Neural progenitor cell (in vitro differentiated cells): Measurements from ENCODE around the gene ADISSP. TPM values are rescaled to one million over a fixed set of nuclear protein-coding genes. Genes with fewer than 3 reads are reported as not detected.

ENCODE experiments used
- DNase-seq: peaks from one replicate; pipeline ENCODE4 v3.0.0-alpha.2; 2016; ENCODE audit warnings: low spot score
- H2AFZ ChIP-seq: fragments of 200-600 bp; sonication (generic); replicated peaks from 2 replicates; pipeline ENCODE4 v1.6.1; 2016; ENCODE audit warnings: antibody characterized with exemption
- H3F3A ChIP-seq: fragments of 200-600 bp; sonication (generic); 2 replicates; pipeline ENCODE4 v1.6.1; 2016; ENCODE audit warnings: antibody characterized with exemption, low read depth
- H3K27ac ChIP-seq: fragments of 200-600 bp; sonication (generic); 2 replicates; pipeline ENCODE4 v1.5.1; 2016; ENCODE audit warnings: mild to moderate bottlenecking
- H3K27me3 ChIP-seq: fragments of 200-600 bp; sonication (generic); 2 replicates; pipeline ENCODE4 v1.6.1; 2016; ENCODE audit warnings: mild to moderate bottlenecking, moderate library complexity
- H3K36me3 ChIP-seq: fragments of 200-600 bp; sonication (generic); 2 replicates; pipeline ENCODE4 v1.5.1; 2016
- H3K4me1 ChIP-seq: fragments of 200-600 bp; sonication (generic); 2 replicates; pipeline ENCODE4 v1.6.1; 2016; ENCODE audit warnings: mixed run types
- H3K4me2 ChIP-seq: fragments of 200-600 bp; sonication (generic); 2 replicates; pipeline ENCODE4 v1.6.1; 2016
- H3K4me3 ChIP-seq: fragments of 200-600 bp; sonication (generic); 2 replicates; pipeline ENCODE4 v1.5.1; 2016
- H3K79me2 ChIP-seq: fragments of 200-600 bp; sonication (generic); 2 replicates; pipeline ENCODE4 v1.6.1; 2016; ENCODE audit warnings: low read depth
- H3K9ac ChIP-seq: fragments of 200-600 bp; sonication (generic); 2 replicates; pipeline ENCODE4 v1.6.1; 2016
- H3K9me3 ChIP-seq: fragments of 200-600 bp; sonication (generic); 2 replicates; pipeline ENCODE4 v1.5.1; 2016; ENCODE audit warnings: low read depth
- H4K20me1 ChIP-seq: fragments of 200-600 bp; sonication (generic); 2 replicates; pipeline ENCODE4 v1.6.1; 2016; ENCODE audit warnings: low read depth
- H3K27ac Mint-ChIP-seq: 3 replicates; pipeline ENCODE4 v1.8.0; 2021; ENCODE audit warnings: mixed read lengths
- H3K27me3 Mint-ChIP-seq: 2 replicates; pipeline ENCODE4 v1.8.0; 2022; ENCODE audit warnings: low read depth, mild to moderate bottlenecking, inconsistent platforms, moderate library complexity, mixed read lengths; ENCODE audit not compliant: insufficient read depth
- H3K36me3 Mint-ChIP-seq: 3 replicates; pipeline ENCODE4 v1.8.0; 2021; ENCODE audit warnings: mixed read lengths
- H3K4me1 Mint-ChIP-seq: 3 replicates; pipeline ENCODE4 v1.8.0; 2021; ENCODE audit warnings: mixed read lengths
- H3K4me3 Mint-ChIP-seq: 3 replicates; pipeline ENCODE4 v1.8.0; 2021; ENCODE audit warnings: mild to moderate bottlenecking, moderate library complexity, mixed read lengths
- H3K9me3 Mint-ChIP-seq: 3 replicates; pipeline ENCODE4 v1.8.0; 2020; ENCODE audit warnings: mixed read lengths
- EZH2 ChIP-seq: fragments of 200-600 bp; sonication (generic); IDR thresholded peaks from 2 replicates; pipeline ENCODE4 v1.6.1; 2017; ENCODE audit warnings: antibody characterized with exemption, mild to moderate bottlenecking, moderate library complexity
- EZH2phosphoT487 ChIP-seq: fragments of 200-600 bp; sonication (generic); IDR thresholded peaks from 2 replicates; pipeline ENCODE4 v1.6.1; 2017; ENCODE audit warnings: antibody characterized with exemption
- total RNA-seq: library from RNA; depleted of rRNA; stranded (reverse); fragments of >200 nt; gene quantifications from 2 replicates; pipeline ENCODE4 v1.2.3, GENCODE V29; 2015; ENCODE audit warnings: low replicate concordance
- TF ChIP-seq, protein P1 (sequence below): fragments of 200-600 bp; sonication (generic); IDR thresholded peaks from 2 replicates; pipeline ENCODE4 v1.5.1; 2017; ENCODE audit warnings: antibody characterized with exemption, mild to moderate bottlenecking

The ADISSP gene
- total RNA-seq, 1 donor from 2014 or later = 17.6 TPM

GRCh38 chr20:3804254-3804751 is 36.8 kb upstream of the ADISSP start:
- TF ChIP-seq, protein P1, sequence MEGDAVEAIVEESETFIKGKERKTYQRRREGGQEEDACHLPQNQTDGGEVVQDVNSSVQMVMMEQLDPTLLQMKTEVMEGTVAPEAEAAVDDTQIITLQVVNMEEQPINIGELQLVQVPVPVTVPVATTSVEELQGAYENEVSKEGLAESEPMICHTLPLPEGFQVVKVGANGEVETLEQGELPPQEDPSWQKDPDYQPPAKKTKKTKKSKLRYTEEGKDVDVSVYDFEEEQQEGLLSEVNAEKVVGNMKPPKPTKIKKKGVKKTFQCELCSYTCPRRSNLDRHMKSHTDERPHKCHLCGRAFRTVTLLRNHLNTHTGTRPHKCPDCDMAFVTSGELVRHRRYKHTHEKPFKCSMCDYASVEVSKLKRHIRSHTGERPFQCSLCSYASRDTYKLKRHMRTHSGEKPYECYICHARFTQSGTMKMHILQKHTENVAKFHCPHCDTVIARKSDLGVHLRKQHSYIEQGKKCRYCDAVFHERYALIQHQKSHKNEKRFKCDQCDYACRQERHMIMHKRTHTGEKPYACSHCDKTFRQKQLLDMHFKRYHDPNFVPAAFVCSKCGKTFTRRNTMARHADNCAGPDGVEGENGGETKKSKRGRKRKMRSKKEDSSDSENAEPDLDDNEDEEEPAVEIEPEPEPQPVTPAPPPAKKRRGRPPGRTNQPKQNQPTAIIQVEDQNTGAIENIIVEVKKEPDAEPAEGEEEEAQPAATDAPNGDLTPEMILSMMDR = no peak
- no peak for TF ChIP-seq EZH2phosphoT487
- TF ChIP-seq EZH2 = no peak

DNA sequence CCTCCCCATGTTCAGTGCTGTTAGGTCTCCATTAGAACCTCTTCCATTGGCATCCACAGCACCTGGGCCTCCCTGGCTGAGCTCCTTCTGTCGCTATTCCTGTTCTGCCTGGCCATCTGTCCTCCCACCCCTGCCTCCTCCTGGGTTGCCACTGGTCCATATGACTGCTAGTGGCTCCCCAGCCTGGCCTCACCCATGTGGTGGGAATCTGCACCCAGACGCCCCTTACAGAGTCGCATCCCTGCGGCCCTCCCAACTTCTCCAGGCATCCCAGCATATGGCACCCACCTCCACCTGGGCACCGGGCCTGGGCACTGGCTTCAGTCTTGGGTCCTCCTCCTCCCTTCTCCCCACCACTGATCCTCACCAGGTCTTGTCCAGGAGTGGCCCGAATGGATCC is 36.3 kb upstream of the ADISSP start:
- Histone ChIP-seq H2AFZ (no peak overlapping the region), H3K36me3 (no peaks in the 10 kb centered on the region), H3K9me3 (no peaks in the 10 kb centered on the region), H3K27ac (no peak overlapping the region), H3K9ac (no peak overlapping the region), H3K79me2 (no peaks in the 10 kb centered on the region), H3K4me2 (no peak overlapping the region), H4K20me1 (peaks cover 9% of the 10 kb centered on the region), H3K4me1 (peaks cover 24% of the 10 kb centered on the region), H3F3A (peaks cover 19% of the 10 kb centered on the region), H3K27me3 (no peaks in the 10 kb centered on the region), H3K4me3 (no peak overlapping the region)
- no peak for DNase-seq
- Mint-ChIP-seq H3K36me3 (peaks cover 35% of the 10 kb centered on the region), H3K4me3 (no peak overlapping the region), H3K27me3 (peaks cover 9% of the 10 kb centered on the region), H3K9me3 (no peaks in the 10 kb centered on the region), H3K27ac (no peak overlapping the region), H3K4me1 (peaks cover 50% of the 10 kb centered on the region)
- TF ChIP-seq EZH2 = no peak

More at GRCh38 chr20:3804254-3804751, 36.8 kb upstream of the ADISSP start:
- no peak overlapping the region for H3K27ac ChIP-seq
- peak overlapping the region; percentile 39 for H3K4me3 Mint-ChIP-seq
- no peaks in the 10 kb centered on the region for H3K9me3 ChIP-seq
- no peaks in the 10 kb centered on the region for H3K79me2 ChIP-seq
- H3K4me2 ChIP-seq = no peak overlapping the region
- H4K20me1 ChIP-seq = peaks cover 9% of the 10 kb centered on the region
- H3K4me3 ChIP-seq = no peak overlapping the region
- no peak overlapping the region for H3K9ac ChIP-seq
- no peak for DNase-seq
- no peaks in the 10 kb centered on the region for H3K9me3 Mint-ChIP-seq
- H3K36me3 Mint-ChIP-seq = peaks cover 35% of the 10 kb centered on the region
- H3K4me1 ChIP-seq = peaks cover 20% of the 10 kb centered on the region
- peaks cover 15% of the 10 kb centered on the region for H3F3A ChIP-seq
- peaks cover 7% of the 10 kb centered on the region for H3K27me3 Mint-ChIP-seq
- H3K27ac Mint-ChIP-seq = no peak overlapping the region
- H3K4me1 Mint-ChIP-seq = peaks cover 45% of the 10 kb centered on the region
- no peak overlapping the region for H2AFZ ChIP-seq
- H3K27me3 ChIP-seq = no peaks in the 10 kb centered on the region
- no peaks in the 10 kb centered on the region for H3K36me3 ChIP-seq

DNA sequence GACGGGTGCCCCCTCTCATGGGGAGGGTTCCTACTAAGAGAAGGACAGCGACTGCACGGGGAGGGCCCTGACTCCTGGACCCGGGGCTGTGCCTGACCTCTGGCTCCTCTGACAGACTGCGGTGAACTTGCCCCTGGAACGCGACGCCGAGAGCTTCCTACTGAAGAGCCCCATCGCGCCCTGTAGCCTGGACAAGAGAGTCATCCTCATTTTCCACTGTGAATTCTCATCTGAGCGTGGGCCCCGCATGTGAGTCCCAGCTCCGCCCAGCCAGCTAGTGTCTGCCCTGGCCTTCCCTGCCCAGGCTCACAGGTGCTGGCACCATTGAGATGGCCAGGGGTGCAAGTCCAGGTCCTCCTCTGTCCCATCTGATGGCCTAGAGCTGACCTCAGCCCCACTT is 35.7 kb upstream of the ADISSP start:
- no peak overlapping the region for H3K27ac Mint-ChIP-seq
- no peak for TF ChIP-seq EZH2phosphoT487
- Histone ChIP-seq H3K9ac (no peak overlapping the region), H3K4me2 (no peak overlapping the region), H3K9me3 (no peaks in the 10 kb centered on the region), H4K20me1 (peaks cover 9% of the 10 kb centered on the region), H3K36me3 (no peaks in the 10 kb centered on the region), H3K4me3 (no peak overlapping the region), H3K27me3 (no peaks in the 10 kb centered on the region), H3K4me1 (peaks cover 27% of the 10 kb centered on the region), H3F3A (peaks cover 25% of the 10 kb centered on the region), H2AFZ (no peak overlapping the region), H3K79me2 (no peaks in the 10 kb centered on the region), H3K27ac (no peak overlapping the region)
- no peak for DNase-seq
- H3K9me3 Mint-ChIP-seq = no peaks in the 10 kb centered on the region
- H3K4me3 Mint-ChIP-seq = no peak overlapping the region
- H3K36me3 Mint-ChIP-seq = peaks cover 35% of the 10 kb centered on the region
- H3K27me3 Mint-ChIP-seq = peaks cover 14% of the 10 kb centered on the region
- peaks cover 55% of the 10 kb centered on the region for H3K4me1 Mint-ChIP-seq

- Histone ChIP-seq H3K4me3 (no peak overlapping the region), H2AFZ (no peak overlapping the region), H3K27ac (no peak overlapping the region), H4K20me1 (peaks cover 9% of the 10 kb centered on the region), H3K4me2 (no peak overlapping the region), H3K27me3 (no peaks in the 10 kb centered on the region), H3K4me1 (peaks cover 27% of the 10 kb centered on the region), H3F3A (peaks cover 23% of the 10 kb centered on the region), H3K9me3 (no peaks in the 10 kb centered on the region), H3K36me3 (no peaks in the 10 kb centered on the region), H3K9ac (no peak overlapping the region), H3K79me2 (no peaks in the 10 kb centered on the region)
- Mint-ChIP-seq H3K9me3 (no peaks in the 10 kb centered on the region), H3K36me3 (peaks cover 38% of the 10 kb centered on the region), H3K27me3 (peaks cover 16% of the 10 kb centered on the region), H3K27ac (peak overlapping the region; percentile 51), H3K4me3 (peak overlapping the region; percentile 55), H3K4me1 (peaks cover 58% of the 10 kb centered on the region)
- no peak for TF ChIP-seq EZH2phosphoT487
- no peak for TF ChIP-seq EZH2
- TF ChIP-seq, protein P1 = no peak
- DNase-seq = no peak
These were observed 35.1 kb upstream of the ADISSP start for GRCh38 chr20:3802524-3803239.
